ENCODE results near the gene S100A4.
"Not testable (repeated sequence)": the region's sequence is repeated elsewhere in the genome, so short reads cannot be mapped to it uniquely, and the experiment has no call there.

Gene S100A4

DNA sequence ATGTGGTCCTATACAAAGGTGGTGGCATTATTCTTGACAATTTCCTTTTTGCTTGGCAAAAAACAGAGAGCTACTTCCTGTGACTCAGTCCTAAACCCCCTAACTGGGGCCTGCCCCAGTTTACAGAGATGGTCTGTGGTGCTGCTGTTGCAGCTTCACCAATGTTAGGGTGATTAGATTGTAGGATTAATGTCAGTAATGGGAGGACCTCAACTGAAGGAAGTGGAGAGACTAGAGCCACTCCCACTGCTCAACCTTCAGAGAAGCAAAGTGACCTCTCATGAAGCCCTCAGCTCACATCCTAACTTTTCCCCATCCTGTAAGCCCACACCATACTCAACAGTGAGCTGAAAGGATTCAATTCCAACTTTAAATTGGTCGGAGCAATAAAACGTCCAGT is 13.4 kb downstream of the S100A4 start:
- no peak for DNase-seq

DNA sequence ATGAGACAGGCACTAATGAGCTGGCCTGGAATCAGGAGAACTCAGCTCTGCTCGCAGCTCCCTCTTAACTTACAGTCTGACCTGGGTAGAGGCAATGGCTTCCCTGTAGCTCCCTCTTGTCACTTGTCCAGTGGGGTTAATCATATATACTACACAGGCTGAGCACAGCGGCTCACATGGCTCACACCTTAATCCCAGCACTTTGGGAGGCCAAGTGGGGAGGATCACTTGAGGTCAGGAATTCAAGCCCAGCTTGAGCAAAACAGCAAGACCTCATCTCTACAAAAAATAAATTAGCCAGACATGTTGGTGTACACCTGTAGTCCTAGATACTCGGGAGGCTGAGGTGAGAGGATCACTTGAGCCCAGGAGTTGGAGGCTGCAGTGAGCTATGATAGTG is 14.0 kb downstream of the S100A4 start:
- DNase-seq, result no peak

DNA sequence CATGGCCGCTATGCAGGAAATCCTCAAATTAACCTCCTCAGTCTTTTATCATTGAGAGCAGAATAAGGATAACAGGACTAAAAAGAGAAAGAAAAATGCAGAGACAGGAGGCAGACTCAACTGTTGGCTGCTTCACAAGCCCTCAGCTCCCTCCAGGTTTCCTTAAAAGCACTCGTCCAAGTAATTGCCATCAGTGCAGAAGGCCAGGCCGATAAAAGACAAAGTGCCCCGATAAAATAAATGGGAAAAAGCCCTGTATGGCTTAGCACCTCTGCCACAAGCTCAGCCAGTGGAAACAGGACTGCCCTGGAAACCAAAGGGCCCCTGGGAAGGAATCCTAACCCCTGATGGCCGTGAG is 17.9 kb downstream of the S100A4 start:
- no peak for DNase-seq

- DNase-seq, result no peak
Measured at GRCh38 chr1:153527023-153527682, 18.5 kb downstream of the S100A4 start.

DNA sequence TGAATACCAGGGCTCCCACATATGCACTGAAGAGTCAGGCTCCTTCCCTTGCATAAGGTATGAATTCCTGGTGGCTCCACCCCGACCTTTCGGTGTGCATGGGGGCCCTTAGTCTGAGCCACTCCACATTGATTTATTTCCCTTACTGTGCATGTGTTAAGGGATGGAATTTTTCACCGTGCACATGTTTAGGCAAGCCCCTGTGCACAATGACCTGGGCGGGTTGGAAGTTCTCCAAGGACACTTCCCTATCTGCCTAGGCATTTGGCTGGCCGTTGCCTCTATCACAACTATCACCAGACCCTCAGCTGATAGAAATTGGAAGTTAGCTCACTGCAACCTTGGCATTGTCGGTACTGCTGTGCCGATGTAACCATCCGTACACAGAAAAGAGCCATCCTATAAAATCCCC is 19.5 kb downstream of the S100A4 start:
- no peak for DNase-seq

- no peak for DNase-seq
Measured at GRCh38 chr1:153525088-153525728, 20.4 kb downstream of the S100A4 start.

- DNase-seq, result not testable (repeated sequence)
Measured at GRCh38 chr1:153522353-153523048, 23.1 kb downstream of the S100A4 start.

DNA sequence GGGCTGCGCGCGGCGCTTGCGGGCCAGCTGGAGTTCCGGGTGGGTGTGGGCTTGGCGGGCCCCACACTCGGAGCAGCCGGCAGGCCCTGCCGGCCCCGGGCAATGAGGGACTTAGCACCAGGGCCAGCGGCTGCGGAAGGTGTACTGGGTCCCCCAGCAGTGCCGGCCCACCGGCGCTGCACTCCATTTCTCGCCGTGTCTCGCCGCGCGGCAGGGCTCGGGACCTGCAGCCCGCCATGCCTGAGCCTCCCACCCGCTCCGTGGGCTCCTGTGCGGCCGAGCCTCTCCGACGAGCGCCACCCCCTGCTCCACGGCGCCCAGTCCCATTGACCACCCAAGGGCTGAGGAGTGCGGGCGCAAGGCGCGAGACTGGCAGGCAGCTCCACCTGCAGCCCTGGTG is 23.8 kb downstream of the S100A4 start:
- DNase-seq, result not testable (repeated sequence)

DNA sequence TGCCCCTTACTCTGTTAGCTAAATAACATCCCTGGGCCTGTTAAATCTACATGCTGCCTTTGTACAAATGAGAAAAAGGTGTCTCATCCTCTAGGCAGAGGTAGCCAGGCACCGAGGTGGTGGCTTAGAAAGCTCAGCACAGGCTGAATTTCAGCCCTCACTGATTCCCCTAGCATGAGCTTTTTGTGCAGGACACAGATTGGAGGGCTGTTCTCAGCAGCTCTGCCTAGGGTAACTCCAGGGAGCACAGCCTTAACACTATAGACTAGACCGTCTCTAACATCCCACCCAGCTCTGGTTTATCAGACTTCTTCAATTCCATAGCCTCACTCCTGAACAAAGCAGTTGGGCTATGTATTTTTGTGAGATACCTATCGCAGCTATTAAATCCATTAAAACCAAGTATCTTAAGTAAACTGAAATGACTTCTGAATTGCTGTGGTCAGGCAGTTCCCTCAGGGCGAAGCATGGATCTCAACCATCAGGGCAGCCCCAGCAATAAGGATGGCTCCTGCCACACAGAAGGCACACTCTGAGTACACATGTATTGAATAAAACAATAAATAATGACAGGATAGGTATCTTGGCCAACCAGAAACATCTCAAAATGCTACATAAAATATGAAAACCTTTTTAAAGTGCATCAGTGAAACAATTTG is 24.7 kb downstream of the S100A4 start:
- no peak for DNase-seq

DNA sequence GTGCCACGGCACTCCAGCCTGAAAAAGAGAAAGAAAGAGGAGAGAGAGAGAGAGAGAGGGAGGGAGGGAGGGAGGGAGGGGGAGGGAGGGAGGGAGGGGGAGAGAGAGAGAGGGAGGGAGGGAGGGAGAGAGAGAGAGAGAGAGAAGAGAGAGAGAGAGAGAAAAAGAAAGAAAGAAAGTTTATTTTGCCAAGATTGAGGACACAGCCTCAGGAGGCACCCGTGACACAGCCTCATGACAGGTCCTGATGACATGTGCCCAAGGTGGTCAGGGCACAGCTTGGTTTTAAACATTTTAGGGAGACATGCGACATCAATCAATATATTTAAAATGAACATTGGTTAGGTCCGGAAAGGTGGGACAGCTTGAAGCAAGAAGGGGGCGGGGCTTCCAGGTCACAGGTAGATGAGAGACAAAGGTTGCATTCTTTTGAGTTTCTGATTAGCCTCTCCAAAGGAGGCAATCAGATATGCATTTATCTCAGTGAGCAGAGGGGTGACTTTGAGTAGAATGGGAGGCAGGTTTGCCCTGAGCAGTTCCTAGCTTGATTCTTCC is 25.4 kb downstream of the S100A4 start:
- DNase-seq, result not testable (repeated sequence)

GRCh38 chr1:153519242-153519641 is 26.4 kb downstream of the S100A4 start:
- no peak for DNase-seq

- DNase-seq, result peak; percentile 77
Measured at GRCh38 chr1:153515504-153516394, 29.9 kb downstream of the S100A4 start.

- DNase-seq, result no peak
Measured at GRCh38 chr1:153513666-153514065, 31.9 kb downstream of the S100A4 start.

DNA sequence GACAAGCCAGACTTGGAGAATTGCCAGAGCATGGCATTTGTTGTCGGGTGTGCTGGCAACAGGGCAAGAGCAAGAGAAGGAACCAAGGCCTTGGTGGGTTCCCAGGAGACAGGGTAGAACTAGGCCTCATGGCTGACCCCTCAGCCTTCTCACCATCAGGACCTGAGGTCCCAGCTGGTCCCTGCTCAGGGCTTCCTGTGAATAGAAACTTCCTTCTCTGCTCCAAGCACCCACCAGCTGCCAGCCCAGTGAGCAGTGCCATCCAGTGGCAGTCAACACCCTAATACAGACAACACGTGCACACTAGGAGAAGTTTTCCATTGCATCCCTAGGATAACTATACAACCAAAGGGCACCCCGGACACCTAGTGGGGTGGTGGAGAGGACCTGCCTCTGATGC is 32.6 kb downstream of the S100A4 start:
- DNase-seq, result no peak

DNA sequence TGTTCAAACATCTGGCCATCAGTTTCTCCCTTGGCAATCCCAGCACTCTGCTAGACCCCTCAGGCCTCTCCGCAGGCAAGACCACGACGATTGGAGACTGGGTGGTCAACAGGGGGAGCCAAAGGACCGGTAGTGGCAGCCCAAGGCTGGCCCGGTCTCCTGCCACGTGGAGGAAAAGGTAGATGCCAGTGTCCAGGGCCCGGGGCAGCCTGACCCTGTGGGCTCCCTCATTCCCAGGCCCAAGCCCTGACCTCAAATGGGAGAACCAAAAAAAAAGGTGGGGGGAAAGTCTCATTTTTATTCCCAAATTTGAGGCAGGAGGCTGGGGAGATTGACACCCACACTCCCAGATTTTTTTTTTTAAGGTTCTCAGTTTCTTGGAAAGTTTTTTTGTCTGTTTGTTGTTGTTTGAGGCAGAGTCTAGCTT is 34.6 kb downstream of the S100A4 start:
- DNase-seq, result peak; percentile 67

GRCh38 chr1:153509729-153510354 is 35.8 kb downstream of the S100A4 start:
- no peak for DNase-seq

- no peak for DNase-seq
Measured at GRCh38 chr1:153509036-153509435, 36.6 kb downstream of the S100A4 start.

- no peak for DNase-seq
Measured at GRCh38 chr1:153507926-153508583, 37.6 kb downstream of the S100A4 start.

- DNase-seq, result no peak
Measured at GRCh38 chr1:153506831-153507413, 38.7 kb downstream of the S100A4 start.

DNA sequence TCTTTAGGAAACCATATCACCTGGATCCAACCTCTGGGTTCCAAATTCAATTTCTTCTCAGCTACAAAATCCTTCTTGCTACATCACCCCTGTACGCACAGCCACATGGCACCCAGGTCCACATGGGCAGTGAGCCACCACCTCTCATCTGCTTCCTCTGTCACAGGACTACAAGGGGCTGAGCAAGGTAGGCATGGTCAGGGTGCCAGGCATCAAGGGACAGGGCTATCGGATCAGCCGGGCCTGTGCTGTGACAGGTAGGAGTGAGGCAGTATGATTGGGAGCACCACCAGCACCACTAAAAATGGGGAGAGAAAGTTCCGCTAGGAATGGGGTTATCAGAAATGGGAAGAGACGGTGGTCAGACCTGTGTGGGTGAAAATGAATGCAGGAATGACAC is 39.2 kb downstream of the S100A4 start:
- DNase-seq, result no peak

- DNase-seq, result no peak
Measured at GRCh38 chr1:153505576-153505975, 40.0 kb downstream of the S100A4 start.
